Adrenal gland (tissue), 12 donors: ENCODE measurements around the gene RGL3. TPM values are rescaled to one million over a fixed set of nuclear protein-coding genes. Genes with fewer than 3 reads are reported as not detected.

Source experiments
- DNase-seq, 7 donors: peaks; one replicate each; pipeline ENCODE4 v3.0.0-alpha.2; 2019 to 2020
- H3K27ac ChIP-seq, 5 donors: fragments of 200-600 bp; sonication (generic) in 4 of 5; 1 replicate in 3 of 5; 2 replicates in 2 of 5; pipeline versions ENCODE4 v1.5.1 to v1.8.0; 2016 to 2020; ENCODE audit warnings: mild to moderate bottlenecking in 1 of 5
- H3K27me3 ChIP-seq: fragments of 200-600 bp; 2 replicates; pipeline ENCODE4 v1.8.0; 2021
- H3K36me3 ChIP-seq, 2 donors: fragments of 200-600 bp; replicated peaks in 1 of 2; 1 replicate in 1 of 2; 2 replicates in 1 of 2; pipeline versions ENCODE4 v1.5.1 to v1.8.0; 2018 to 2022
- H3K4me1 ChIP-seq, 2 donors: fragments of 200-600 bp; replicated peaks in 1 of 2; 1 replicate in 1 of 2; 2 replicates in 1 of 2; pipeline versions ENCODE4 v1.5.1 to v1.8.0; 2018 to 2021
- H3K4me3 ChIP-seq, 4 donors: fragments of 200-600 bp; sonication (generic) in 3 of 4; one replicate each; pipeline ENCODE4 v1.5.1; 2016 to 2018
- H3K9me3 ChIP-seq, 3 donors: fragments of 200-600 bp; sonication (generic) in 1 of 3; replicated peaks in 1 of 3; 1 replicate in 2 of 3; 2 replicates in 1 of 3; pipeline versions ENCODE4 v1.5.1 to v1.8.0; 2016 to 2021
- POLR2A ChIP-seq, 2 donors: fragments of 450-650 bp; IDR thresholded peaks; one replicate each; pipeline ENCODE4 v1.6.1; 2017; ENCODE audit warnings: antibody characterized with exemption in 2 of 2, mild to moderate bottlenecking in 2 of 2, moderate library complexity in 1 of 2
- WGBS, 4 donors: extraction: QIAGEN DNeasy Blood & Tissue Kit in 2 of 4; methylation state at CpG; one replicate each; pipeline versions ENCODE4 v1.1.5 to v1.1.7; 2013 to 2017; 5-methylcytosine and 5-hydroxymethylcytosine counted together
- intact Hi-C, 2 donors: fragments of 100-400 bp; cut with DNase I; formaldehyde crosslinking; loops; one replicate each; pipeline versions ENCODE4 v1.14.1 to v1.15.0; 2022 to 2023
- polyA plus RNA-seq, 3 donors: library from polyadenylated mRNA; stranded (reverse); fragments of 200-250 nt in 2 of 3; fragments of 350-450 nt in 1 of 3; fragmentation: Illumina TruSeq in 1 of 3; extraction: RNeasy Lipid Tissue Mini Kit (QIAGEN cat#74804) in 1 of 3; gene quantifications; one replicate each; pipeline ENCODE4 v1.2.3, GENCODE V29; 2013 to 2014
- total RNA-seq, 9 donors: library from RNA; depleted of rRNA in 4 of 9; stranded (reverse); fragments of >200 nt in 4 of 9; fragments of 120-200 nt in 1 of 9; fragmentation: NEBNext Ultra II Directional in 1 of 9; extraction: Animal tissue kit (Norgen Biotek cat#: 25700) in 1 of 9; gene quantifications; one replicate each; pipeline versions ENCODE4 v1.1.0 to v1.2.4, GENCODE V29; 2013 to 2023
- TF ChIP-seq, protein P1 (sequence below), 6 experiments: fragments of 450-650 bp in 4 of 6; fragments of 200-600 bp in 2 of 6; sonication (generic) in 1 of 6; IDR thresholded peaks; 1 replicate in 5 of 6; 2 replicates in 1 of 6; pipeline versions ENCODE4 v1.5.1 to v1.8.0; 2016 to 2021; ENCODE audit warnings: antibody characterized with exemption in 6 of 6, mild to moderate bottlenecking in 2 of 6, moderate library complexity in 1 of 6
- donor health status: healthy with polysubstance abuse.
- donor health status: Bipolar disorder and iron deficiency.
- donor health status: DM: yes; HTN: yes; CAD: no.
- donor health status: DM: no; HTN: no; CAD: no.
- donor health status: DM: no; HTN: no; CAD: no.
- donor health status: DM: yes; HTN: yes; CAD: no.

RGL3 gene
- total and polyA plus RNA-seq, 12 donors = 10.3 to 207 (median 36.1) TPM

DNA sequence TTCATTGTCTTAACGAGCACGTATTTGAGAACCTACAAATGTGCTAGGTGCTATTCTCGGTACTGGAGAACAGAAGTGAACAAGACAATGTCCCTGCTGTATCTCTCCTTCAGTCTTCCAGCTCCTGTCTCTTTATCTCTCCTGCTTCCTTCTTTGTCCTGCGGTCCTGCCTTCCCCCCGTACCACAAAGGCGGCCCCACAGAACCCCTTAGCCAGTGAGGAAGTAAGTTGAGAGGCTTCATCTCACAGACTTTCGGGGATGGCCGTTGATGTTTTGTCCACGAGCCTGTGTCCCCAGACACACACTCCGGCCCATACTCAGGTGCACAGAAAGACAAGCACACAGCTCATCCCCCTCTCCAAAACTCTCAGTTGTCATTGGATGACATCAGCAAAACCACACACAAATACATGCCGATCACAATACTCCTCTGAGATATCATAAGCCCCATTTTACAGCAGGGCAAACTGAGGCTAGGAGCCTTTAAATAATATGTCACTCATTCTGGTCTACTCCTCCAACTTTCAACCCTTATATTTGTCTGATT, 45.2 kb downstream of the RGL3 start:
- H3K9me3 ChIP-seq = no peaks in the 10 kb centered on the region
- DNase-seq = no peak
- H3K4me3 ChIP-seq = peak overlapping the region in 2 of 4 donors; percentile 47 to 55
- WGBS, 4 donors = 31 to 53% (median 45%) methylated on average over 11 of the region's 11 CpGs
- H3K4me1 ChIP-seq = peaks cover 35 to 47% of the 10 kb centered on the region in 2 donors
- intact Hi-C loops = no loop called here
- no peaks in the 10 kb centered on the region for H3K27me3 ChIP-seq
- H3K27ac ChIP-seq = peak overlapping the region in 4 of 5 donors; percentile 78 to 97 (median 88)
- H3K36me3 ChIP-seq = no peaks in the 10 kb centered on the region
- TF ChIP-seq POLR2A (IDR thresholded peaks at IDR 0.05) = no peak
- TF ChIP-seq, protein P1, sequence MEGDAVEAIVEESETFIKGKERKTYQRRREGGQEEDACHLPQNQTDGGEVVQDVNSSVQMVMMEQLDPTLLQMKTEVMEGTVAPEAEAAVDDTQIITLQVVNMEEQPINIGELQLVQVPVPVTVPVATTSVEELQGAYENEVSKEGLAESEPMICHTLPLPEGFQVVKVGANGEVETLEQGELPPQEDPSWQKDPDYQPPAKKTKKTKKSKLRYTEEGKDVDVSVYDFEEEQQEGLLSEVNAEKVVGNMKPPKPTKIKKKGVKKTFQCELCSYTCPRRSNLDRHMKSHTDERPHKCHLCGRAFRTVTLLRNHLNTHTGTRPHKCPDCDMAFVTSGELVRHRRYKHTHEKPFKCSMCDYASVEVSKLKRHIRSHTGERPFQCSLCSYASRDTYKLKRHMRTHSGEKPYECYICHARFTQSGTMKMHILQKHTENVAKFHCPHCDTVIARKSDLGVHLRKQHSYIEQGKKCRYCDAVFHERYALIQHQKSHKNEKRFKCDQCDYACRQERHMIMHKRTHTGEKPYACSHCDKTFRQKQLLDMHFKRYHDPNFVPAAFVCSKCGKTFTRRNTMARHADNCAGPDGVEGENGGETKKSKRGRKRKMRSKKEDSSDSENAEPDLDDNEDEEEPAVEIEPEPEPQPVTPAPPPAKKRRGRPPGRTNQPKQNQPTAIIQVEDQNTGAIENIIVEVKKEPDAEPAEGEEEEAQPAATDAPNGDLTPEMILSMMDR (IDR thresholded peaks at IDR 0.05) = no peak

DNA sequence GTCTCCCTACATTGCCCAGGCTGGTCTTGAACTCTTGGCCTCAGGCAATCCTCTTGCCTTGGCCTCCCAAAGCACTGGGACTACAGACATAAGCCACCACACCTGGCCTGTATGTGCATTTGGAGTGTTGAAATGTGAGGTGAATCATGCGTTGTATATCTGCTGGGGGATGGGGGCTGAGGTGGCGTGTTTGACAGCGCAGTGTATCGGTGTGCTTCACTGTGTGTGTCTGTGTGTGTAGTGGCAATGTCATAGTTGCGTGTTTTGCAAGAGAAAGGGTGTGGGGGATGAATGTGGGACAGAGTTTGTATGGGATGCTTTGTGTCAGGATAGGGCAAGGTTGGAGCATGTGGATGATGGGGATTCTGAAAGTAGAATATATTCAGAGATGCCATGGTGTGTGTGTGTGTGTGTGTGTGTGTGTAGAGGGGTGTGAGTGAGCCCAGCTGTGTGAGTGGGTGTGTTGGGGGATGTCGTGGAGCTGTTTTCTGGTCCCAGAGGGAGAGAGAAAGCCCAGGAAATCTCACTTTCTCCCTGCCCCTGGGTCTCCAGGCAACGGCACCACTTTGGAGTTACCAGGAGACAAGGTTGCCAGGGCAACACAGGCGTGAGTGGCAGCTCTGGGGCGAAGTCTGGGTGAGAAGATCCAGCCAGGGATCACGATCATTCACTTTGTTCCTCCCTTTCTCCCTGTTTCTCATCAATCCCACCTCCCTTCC, 45.8 kb downstream of the RGL3 start:
- H3K9me3 ChIP-seq = no peaks in the 10 kb centered on the region
- 55 to 58% (median 57%) methylated on average over 10 of the region's 10 CpGs for WGBS, 4 donors
- intact Hi-C loops = no loop called here
- TF ChIP-seq POLR2A (IDR thresholded peaks at IDR 0.05) = no peak
- TF ChIP-seq, protein P1 (IDR thresholded peaks at IDR 0.05) = no peak
- H3K27me3 ChIP-seq = no peaks in the 10 kb centered on the region
- peak in 1 of 7 donors; percentile 88 for DNase-seq
- H3K36me3 ChIP-seq = no peaks in the 10 kb centered on the region
- peaks cover 33 to 40% of the 10 kb centered on the region in 2 donors for H3K4me1 ChIP-seq
- H3K27ac ChIP-seq = peak overlapping the region in 1 of 5 donors; percentile 97
- H3K4me3 ChIP-seq = no peak overlapping the region

DNA sequence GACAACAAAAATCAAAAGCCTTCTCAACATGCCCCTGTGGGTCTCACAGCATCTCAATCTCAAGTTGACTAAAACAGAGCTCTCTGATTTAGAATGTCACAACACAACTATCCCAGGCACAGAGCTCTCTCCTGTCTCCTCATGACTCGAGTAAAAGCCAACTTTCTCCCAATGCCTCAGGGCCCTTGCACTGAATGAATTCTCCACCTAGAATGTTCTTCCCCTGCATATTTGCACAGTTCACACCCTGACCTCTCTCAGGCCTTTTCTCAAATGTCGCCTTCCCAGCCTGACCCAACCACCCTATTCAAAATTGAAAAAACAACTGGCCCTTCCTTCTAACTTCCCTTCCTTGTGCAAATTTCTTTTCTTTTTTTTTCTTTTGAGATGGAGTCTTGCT, 48.4 kb downstream of the RGL3 start:
- intact Hi-C loops = no loop called here
- 91 to 96% (median 94%) methylated on average over 2 of the region's 2 CpGs for WGBS, 4 donors
- no peaks in the 10 kb centered on the region for H3K9me3 ChIP-seq
- peaks cover 10 to 14% of the 10 kb centered on the region in 2 donors for H3K4me1 ChIP-seq
- no peak overlapping the region for H3K27ac ChIP-seq
- DNase-seq = no peak
- peaks cover 0 to 9% of the 10 kb centered on the region in 2 donors for H3K36me3 ChIP-seq
- no peak overlapping the region for H3K4me3 ChIP-seq
- no peaks in the 10 kb centered on the region for H3K27me3 ChIP-seq
- TF ChIP-seq, protein P1 (IDR thresholded peaks at IDR 0.05) = no peak
- TF ChIP-seq POLR2A (IDR thresholded peaks at IDR 0.05) = no peak

DNA sequence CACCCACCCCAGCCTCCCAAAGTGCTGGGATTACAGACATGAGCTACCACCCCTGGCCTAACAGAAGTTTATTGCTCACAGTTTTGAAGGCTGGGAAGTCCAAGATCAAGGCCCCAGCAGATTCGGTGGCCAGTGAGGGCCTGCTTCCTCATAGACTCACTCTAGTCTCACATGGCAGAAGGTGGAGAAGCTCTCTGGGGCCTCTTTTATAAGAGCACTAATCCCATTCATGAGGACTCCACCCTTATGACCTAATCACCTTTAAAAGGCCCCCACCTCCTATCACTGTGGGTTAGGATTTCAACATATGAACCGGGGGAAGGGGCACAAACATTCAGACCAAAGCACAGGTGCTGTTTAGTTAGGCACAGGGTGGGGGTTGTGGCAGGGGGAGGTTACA, 51.6 kb downstream of the RGL3 start:
- Histone ChIP-seq H3K4me1 (no peaks in the 10 kb centered on the region), H3K27me3 (no peaks in the 10 kb centered on the region), H3K27ac (no peak overlapping the region), H3K9me3 (no peaks in the 10 kb centered on the region), H3K36me3 (peaks cover 0 to 32% of the 10 kb centered on the region in 2 donors), H3K4me3 (no peak overlapping the region)
- 69 to 91% (median 79%) methylated on average over 1 to 2 of the region's 2 CpGs for WGBS, 4 donors
- intact Hi-C loops = no loop called here
- DNase-seq = no peak
- no peak for TF ChIP-seq POLR2A (IDR thresholded peaks at IDR 0.05)
- TF ChIP-seq, protein P1 (IDR thresholded peaks at IDR 0.05) = no peak
